ENCODE data around the gene MAN2B1. TPM values are rescaled to one million over a fixed set of nuclear protein-coding genes. Genes with fewer than 3 reads are reported as not detected.
"Not testable (repeated sequence)": the region's sequence is repeated elsewhere in the genome, so short reads cannot be mapped to it uniquely, and the experiment has no call there.

The MAN2B1 gene
- total RNA-seq, 1 donor from 2014 or later: 92.8 TPM

DNA sequence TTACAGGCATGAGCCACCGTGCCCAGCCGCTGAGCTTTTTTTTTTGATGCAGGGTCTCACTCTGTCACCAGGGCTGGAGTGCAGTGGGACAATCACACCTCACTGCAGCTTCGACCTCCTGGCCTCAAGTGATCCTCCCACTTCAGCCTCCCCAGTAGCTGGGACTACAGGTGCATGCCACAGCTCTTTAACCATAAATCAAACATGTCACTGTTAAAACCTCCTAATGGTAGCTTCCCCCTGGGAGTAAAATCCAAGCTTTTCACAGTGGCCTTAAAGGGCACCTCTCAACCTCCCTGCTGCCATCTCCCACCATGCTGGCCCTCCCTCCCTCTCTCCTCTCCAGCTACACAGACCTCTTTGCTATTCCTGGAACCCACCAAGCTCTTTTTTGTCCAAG is 19.3 kb upstream of the MAN2B1 start:
- DNase-seq (ENCODE audit: low read depth): no peak
- H3K4me3 ChIP-seq (ENCODE audit: low read depth, low read length): no peak overlapping the region
- no peaks in the 10 kb centered on the region for H3K27me3 ChIP-seq (ENCODE audit: control insufficient read depth, insufficient read depth, low read length)
- no peaks in the 10 kb centered on the region for H3K36me3 ChIP-seq (ENCODE audit: control insufficient read depth, insufficient read depth, low read length)
- TF ChIP-seq, protein P1, sequence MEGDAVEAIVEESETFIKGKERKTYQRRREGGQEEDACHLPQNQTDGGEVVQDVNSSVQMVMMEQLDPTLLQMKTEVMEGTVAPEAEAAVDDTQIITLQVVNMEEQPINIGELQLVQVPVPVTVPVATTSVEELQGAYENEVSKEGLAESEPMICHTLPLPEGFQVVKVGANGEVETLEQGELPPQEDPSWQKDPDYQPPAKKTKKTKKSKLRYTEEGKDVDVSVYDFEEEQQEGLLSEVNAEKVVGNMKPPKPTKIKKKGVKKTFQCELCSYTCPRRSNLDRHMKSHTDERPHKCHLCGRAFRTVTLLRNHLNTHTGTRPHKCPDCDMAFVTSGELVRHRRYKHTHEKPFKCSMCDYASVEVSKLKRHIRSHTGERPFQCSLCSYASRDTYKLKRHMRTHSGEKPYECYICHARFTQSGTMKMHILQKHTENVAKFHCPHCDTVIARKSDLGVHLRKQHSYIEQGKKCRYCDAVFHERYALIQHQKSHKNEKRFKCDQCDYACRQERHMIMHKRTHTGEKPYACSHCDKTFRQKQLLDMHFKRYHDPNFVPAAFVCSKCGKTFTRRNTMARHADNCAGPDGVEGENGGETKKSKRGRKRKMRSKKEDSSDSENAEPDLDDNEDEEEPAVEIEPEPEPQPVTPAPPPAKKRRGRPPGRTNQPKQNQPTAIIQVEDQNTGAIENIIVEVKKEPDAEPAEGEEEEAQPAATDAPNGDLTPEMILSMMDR (IDR thresholded peaks at IDR 0.05; ENCODE audit: insufficient read depth, low read length, poor library complexity, severe bottlenecking): no peak

DNA sequence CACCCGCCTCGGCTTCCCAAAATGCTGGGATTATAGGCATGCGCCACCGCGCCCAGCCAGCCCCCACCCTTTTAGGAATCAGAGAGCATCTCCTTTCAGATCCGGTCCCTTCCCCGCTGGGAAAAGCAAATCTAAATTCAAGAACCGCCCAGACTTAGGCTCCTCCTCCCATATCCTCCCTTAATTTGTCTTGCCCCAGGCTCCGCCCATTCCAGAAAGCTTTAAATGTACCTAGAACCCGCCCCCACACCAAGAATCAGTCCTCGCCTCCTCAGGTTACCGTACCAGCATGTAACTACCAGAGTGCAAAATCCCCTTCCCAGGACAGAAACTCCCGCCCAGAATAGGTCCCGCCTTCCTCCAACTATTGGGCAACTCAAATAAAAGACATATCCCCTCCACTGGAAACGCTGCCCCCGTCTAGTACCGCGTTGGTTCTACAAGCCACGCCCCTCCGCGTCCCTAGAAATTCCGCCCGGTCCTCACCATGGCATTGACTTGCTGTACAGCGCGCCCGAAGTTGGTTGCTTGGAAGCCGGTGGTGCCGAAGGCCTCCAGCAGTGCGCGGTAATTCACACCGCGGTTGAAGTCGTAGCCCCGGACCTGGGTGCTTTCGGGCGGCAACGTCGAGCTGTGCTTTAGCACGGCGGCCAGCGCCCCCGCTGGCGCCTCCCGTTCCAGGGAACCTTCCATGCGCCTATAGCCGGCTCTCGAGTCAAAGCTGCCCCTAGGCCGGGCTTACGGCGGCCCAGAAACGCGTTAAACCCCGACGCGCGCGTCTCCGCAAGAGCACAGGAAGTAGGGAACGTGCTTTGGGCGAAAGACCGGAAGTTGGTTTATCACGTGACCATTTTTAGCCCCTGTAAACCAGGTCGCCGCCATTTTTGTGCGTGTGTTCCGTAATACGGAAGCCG is 14.8 kb upstream of the MAN2B1 start, which contains the start of gene DHPS:
DHPS (minus strand) TSS at position 807 of the 914 bp plus-strand sequence; CDS start at position 693, 114 bp downstream.
- Histone ChIP-seq H3K4me3 (ENCODE audit: low read depth, low read length) (peak within 1 kb of the TSS; percentile 90), H3K27me3 (ENCODE audit: control insufficient read depth, insufficient read depth, low read length) (no peaks in the 10 kb centered on the region), H3K36me3 (ENCODE audit: control insufficient read depth, insufficient read depth, low read length) (peaks cover 5% of the 10 kb centered on the region)
- DNase-seq (ENCODE audit: low read depth): peak; percentile 92
- TF ChIP-seq, protein P1 (IDR thresholded peaks at IDR 0.05; ENCODE audit: insufficient read depth, low read length, poor library complexity, severe bottlenecking): no peak

DNA sequence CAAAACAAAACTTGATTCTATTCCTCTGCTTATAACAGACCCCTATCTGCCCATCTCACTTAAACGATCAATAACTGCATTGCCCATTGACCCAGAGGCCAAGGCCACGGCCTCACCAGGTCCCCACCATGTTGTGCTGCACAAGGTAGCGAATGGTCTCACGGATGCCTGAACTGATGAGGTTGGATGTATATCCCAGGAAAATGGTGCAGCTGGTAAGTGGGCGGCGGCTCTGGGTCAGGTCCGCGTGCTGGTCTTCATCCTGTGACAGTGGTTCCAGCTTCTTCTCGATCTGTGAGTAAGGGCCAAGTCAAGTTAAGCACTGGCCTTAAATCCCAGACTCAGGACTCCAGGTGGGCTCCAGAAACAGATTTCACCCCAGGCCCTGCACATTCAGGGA is 13.5 kb upstream of the MAN2B1 start:
- TF ChIP-seq, protein P1 (IDR thresholded peaks at IDR 0.05; ENCODE audit: insufficient read depth, low read length, poor library complexity, severe bottlenecking): no peak
- no peak overlapping the region for H3K4me3 ChIP-seq (ENCODE audit: low read depth, low read length)
- H3K27me3 ChIP-seq (ENCODE audit: control insufficient read depth, insufficient read depth, low read length): no peaks in the 10 kb centered on the region
- DNase-seq (ENCODE audit: low read depth): no peak
- peaks cover 8% of the 10 kb centered on the region for H3K36me3 ChIP-seq (ENCODE audit: control insufficient read depth, insufficient read depth, low read length)

DNA sequence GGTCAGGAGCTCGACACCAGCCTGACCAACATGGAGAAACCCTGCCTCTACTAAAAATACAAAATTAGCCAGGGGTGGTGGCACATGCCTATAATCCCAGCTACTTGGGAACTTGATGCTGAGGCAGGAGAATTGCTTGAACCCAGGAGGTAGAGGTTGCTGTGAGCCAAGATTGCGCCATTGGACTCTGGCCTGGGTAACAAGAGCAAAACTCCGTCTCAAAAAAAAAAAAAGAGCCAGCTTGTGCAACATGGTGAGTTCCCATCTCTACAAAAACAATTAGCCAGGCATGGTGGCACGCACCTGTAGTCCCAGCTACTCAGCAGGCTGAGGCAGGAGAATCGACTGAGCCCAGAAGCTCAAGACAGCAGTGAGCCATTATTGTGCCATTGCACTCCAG is 11.5 kb upstream of the MAN2B1 start:
- not testable (repeated sequence) for H3K36me3 ChIP-seq (ENCODE audit: control insufficient read depth, insufficient read depth, low read length); H3K27me3 ChIP-seq (ENCODE audit: control insufficient read depth, insufficient read depth, low read length); DNase-seq (ENCODE audit: low read depth); H3K4me3 ChIP-seq (ENCODE audit: low read depth, low read length)

DNA sequence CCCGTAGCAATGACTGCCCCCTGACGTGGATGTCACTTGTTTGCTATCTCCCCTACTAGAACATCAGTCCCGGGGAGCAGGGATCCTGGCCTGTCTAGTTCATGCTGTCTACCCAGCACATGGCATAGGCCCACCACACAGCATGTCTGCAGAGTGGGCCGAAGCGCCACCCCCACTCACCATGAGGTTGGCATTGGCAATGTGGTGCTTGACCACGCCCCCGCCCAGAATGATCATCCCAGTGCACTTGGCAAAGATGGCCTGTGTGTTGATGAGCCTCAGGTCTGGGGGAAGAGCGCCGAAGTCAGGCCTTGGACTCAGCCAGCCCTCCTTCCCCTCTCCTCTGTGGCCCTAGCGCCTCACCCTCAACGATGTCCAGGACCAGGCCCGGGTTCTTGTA is 10.4 kb upstream of the MAN2B1 start:
- no peak overlapping the region for H3K4me3 ChIP-seq (ENCODE audit: low read depth, low read length)
- H3K27me3 ChIP-seq (ENCODE audit: control insufficient read depth, insufficient read depth, low read length): no peaks in the 10 kb centered on the region
- TF ChIP-seq, protein P1 (IDR thresholded peaks at IDR 0.05; ENCODE audit: insufficient read depth, low read length, poor library complexity, severe bottlenecking): no peak
- peaks cover 8% of the 10 kb centered on the region for H3K36me3 ChIP-seq (ENCODE audit: control insufficient read depth, insufficient read depth, low read length)
- DNase-seq (ENCODE audit: low read depth): no peak

DNA sequence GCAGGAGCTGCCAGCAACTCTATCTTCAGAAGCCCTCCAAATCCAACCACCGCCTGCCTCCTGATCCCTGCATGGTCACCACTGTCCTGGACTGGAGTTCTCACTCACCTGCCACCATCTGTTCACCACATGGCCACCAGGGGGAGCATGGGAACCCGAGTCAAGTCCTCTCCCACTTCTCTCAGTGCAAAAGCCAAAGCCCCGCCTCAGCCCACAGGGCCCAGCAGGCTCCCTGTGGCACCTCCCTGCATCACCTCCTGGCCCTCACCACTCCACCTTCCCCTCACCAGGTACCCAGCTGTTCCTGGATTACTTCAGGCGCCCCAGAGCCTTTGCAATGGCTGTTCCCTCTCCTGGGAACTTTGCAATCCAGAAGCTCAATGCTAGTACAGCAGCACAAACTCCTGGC is 9.8 kb upstream of the MAN2B1 start:
- TF ChIP-seq, protein P1 (IDR thresholded peaks at IDR 0.05; ENCODE audit: insufficient read depth, low read length, poor library complexity, severe bottlenecking): peak; percentile 94
- DNase-seq (ENCODE audit: low read depth): peak; percentile 25
- Histone ChIP-seq H3K27me3 (ENCODE audit: control insufficient read depth, insufficient read depth, low read length) (no peaks in the 10 kb centered on the region), H3K36me3 (ENCODE audit: control insufficient read depth, insufficient read depth, low read length) (peaks cover 8% of the 10 kb centered on the region), H3K4me3 (ENCODE audit: low read depth, low read length) (no peak overlapping the region)
